ENCODE results near the gene DNAAF5. TPM values are rescaled to one million over a fixed set of nuclear protein-coding genes. Genes with fewer than 3 reads are reported as not detected.
A peak's percentile ranks its signal among the peaks of the same experiment; 100 is the strongest.

DNAAF5 gene
- total and polyA plus RNA-seq, 9 of the 15 experiments (the other 6 are each of a cell fraction or from before 2014, with no cell fraction given): 3.1 to 69.7 (median 19.1) TPM

GRCh38 chr7:726084-726853 is at the start of gene DNAAF5 (continued):
- TF ChIP-seq ARID4B (CRISPR knock-in tag; IDR thresholded peaks at IDR 0.05) (peak; percentile 97), CBX3 (IDR thresholded peaks at IDR 0.05; ENCODE audit: borderline replicate concordance in 1 of 2, low read length in 2 of 2) (peak in 1 of 2 experiments; percentile 76; a peak in 2 of 3 replicates), ZNF592 (IDR thresholded peaks at IDR 0.05) (peak; percentile 73; the same call in 1 of the 2 replicates), HDAC2 (IDR thresholded peaks at IDR 0.05) (peak; percentile 61; the same call in 1 of the 2 replicates), SOX6 (IDR thresholded peaks at IDR 0.05) (no peak), ZBTB26 (CRISPR knock-in tag; IDR thresholded peaks at IDR 0.05) (no peak), MAX (CRISPR knock-in tag; IDR thresholded peaks at IDR 0.05) (peak; percentile 98), RUNX1 (IDR thresholded peaks at IDR 0.05; ENCODE audit: low read depth) (no peak), PTRF (tag; IDR thresholded peaks at IDR 0.05) (no peak), ZNF280B (CRISPR knock-in tag; IDR thresholded peaks at IDR 0.05) (no peak)

All from K562 (cell line).